Activated CD8-positive, alpha-beta memory T cell treated with anti-CD3 and anti-CD28 coated beads, Interleukin-2, amount 50 U/mL, for 1 hour (primary cell): ENCODE results near the gene COG7.
"Not testable (repeated sequence)": the region's sequence is repeated elsewhere in the genome, so short reads cannot be mapped to it uniquely, and the experiment has no call there.

Experiments
- DNase-seq: peaks from one replicate; pipeline ENCODE4 v3.0.0-alpha.2; 2020; ENCODE audit errors: extremely low read depth

COG7 gene

GRCh38 chr16:23476289-23476688, 23.3 kb upstream of the COG7 start:
- no peak for DNase-seq

GRCh38 chr16:23469814-23470213, 16.8 kb upstream of the COG7 start:
- DNase-seq, result no peak

- no peak for DNase-seq
Measured at GRCh38 chr16:23466162-23466885, 13.3 kb upstream of the COG7 start.

GRCh38 chr16:23465179-23465578, 12.2 kb upstream of the COG7 start:
- DNase-seq, result no peak

GRCh38 chr16:23464196-23464595, 11.2 kb upstream of the COG7 start:
- DNase-seq, result no peak

- not testable (repeated sequence) for DNase-seq
Measured at GRCh38 chr16:23462994-23463393, 10.0 kb upstream of the COG7 start.

GRCh38 chr16:23453338-23454052, 506 bp upstream of the COG7 start:
- no peak for DNase-seq

GRCh38 chr16:23452221-23452571, 793 bp downstream of the COG7 start:
- no peak for DNase-seq

GRCh38 chr16:23448392-23448791, 4.6 kb downstream of the COG7 start:
- no peak for DNase-seq

GRCh38 chr16:23437542-23437941, 15.4 kb downstream of the COG7 start:
- not testable (repeated sequence) for DNase-seq

- DNase-seq, result no peak
Measured at GRCh38 chr16:23436951-23437350, 16.0 kb downstream of the COG7 start.

GRCh38 chr16:23435500-23435899, 17.5 kb downstream of the COG7 start:
- no peak for DNase-seq

- no peak for DNase-seq
Measured at GRCh38 chr16:23434380-23434779, 18.6 kb downstream of the COG7 start.

- no peak for DNase-seq
Measured at GRCh38 chr16:23433261-23433920, 19.6 kb downstream of the COG7 start.

GRCh38 chr16:23432176-23433128, 20.5 kb downstream of the COG7 start:
- DNase-seq, result no peak

GRCh38 chr16:23428351-23428750, 24.6 kb downstream of the COG7 start:
- DNase-seq, result no peak

- DNase-seq, result no peak
Measured at GRCh38 chr16:23424292-23424958, 28.6 kb downstream of the COG7 start.

- no peak for DNase-seq
Measured at GRCh38 chr16:23423496-23424049, 29.4 kb downstream of the COG7 start.

GRCh38 chr16:23420011-23420410, 33.0 kb downstream of the COG7 start:
- DNase-seq, result no peak

- DNase-seq, result no peak
Measured at GRCh38 chr16:23416816-23417215, 36.2 kb downstream of the COG7 start.

- no peak for DNase-seq
Measured at GRCh38 chr16:23414731-23415130, 38.3 kb downstream of the COG7 start.
